Measurements from ENCODE around the gene PKD2L2.

- no peak for TF ChIP-seq ZBTB49 (tag by site-specific recombination; IDR thresholded peaks at IDR 0.05; ENCODE audit: low read depth)
- no peak for TF ChIP-seq ZNF354C (tag by site-specific recombination; IDR thresholded peaks at IDR 0.05; ENCODE audit: borderline replicate concordance, low read depth)
- TF ChIP-seq ZNF140 (tag by site-specific recombination; IDR thresholded peaks at IDR 0.05), result no peak
- no peak for TF ChIP-seq ZNF274 (IDR thresholded peaks at IDR 0.05; ENCODE audit: low read length)
- TF ChIP-seq ZNF274 (tag by site-specific recombination; IDR thresholded peaks at IDR 0.05; ENCODE audit: borderline replicate concordance), result no peak
- TF ChIP-seq ZNF830 (tag by site-specific recombination; IDR thresholded peaks at IDR 0.05; ENCODE audit: low read depth), result no peak
- TF ChIP-seq, protein P1, sequence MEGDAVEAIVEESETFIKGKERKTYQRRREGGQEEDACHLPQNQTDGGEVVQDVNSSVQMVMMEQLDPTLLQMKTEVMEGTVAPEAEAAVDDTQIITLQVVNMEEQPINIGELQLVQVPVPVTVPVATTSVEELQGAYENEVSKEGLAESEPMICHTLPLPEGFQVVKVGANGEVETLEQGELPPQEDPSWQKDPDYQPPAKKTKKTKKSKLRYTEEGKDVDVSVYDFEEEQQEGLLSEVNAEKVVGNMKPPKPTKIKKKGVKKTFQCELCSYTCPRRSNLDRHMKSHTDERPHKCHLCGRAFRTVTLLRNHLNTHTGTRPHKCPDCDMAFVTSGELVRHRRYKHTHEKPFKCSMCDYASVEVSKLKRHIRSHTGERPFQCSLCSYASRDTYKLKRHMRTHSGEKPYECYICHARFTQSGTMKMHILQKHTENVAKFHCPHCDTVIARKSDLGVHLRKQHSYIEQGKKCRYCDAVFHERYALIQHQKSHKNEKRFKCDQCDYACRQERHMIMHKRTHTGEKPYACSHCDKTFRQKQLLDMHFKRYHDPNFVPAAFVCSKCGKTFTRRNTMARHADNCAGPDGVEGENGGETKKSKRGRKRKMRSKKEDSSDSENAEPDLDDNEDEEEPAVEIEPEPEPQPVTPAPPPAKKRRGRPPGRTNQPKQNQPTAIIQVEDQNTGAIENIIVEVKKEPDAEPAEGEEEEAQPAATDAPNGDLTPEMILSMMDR (tag by site-specific recombination; IDR thresholded peaks at IDR 0.05), result no peak
- no peak for TF ChIP-seq ZNF223 (tag by site-specific recombination; IDR thresholded peaks at IDR 0.05)
- TF ChIP-seq ZNF311 (tag by site-specific recombination; IDR thresholded peaks at IDR 0.05; ENCODE audit: borderline replicate concordance), result no peak
- no peak for TF ChIP-seq KLF9 (tag by site-specific recombination; IDR thresholded peaks at IDR 0.05; ENCODE audit: low read depth)
- TF ChIP-seq, protein P2, sequence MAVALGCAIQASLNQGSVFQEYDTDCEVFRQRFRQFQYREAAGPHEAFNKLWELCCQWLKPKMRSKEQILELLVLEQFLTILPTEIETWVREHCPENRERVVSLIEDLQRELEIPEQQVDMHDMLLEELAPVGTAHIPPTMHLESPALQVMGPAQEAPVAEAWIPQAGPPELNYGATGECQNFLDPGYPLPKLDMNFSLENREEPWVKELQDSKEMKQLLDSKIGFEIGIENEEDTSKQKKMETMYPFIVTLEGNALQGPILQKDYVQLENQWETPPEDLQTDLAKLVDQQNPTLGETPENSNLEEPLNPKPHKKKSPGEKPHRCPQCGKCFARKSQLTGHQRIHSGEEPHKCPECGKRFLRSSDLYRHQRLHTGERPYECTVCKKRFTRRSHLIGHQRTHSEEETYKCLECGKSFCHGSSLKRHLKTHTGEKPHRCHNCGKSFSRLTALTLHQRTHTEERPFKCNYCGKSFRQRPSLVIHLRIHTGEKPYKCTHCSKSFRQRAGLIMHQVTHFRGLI (tag by site-specific recombination; IDR thresholded peaks at IDR 0.05), result no peak
- no peak for TF ChIP-seq ZNF561 (tag by site-specific recombination; IDR thresholded peaks at IDR 0.05; ENCODE audit: borderline replicate concordance)
- no peak for TF ChIP-seq ZNF133 (tag by site-specific recombination; IDR thresholded peaks at IDR 0.05)
- TF ChIP-seq ZNF175 (tag by site-specific recombination; IDR thresholded peaks at IDR 0.05), result no peak
Observed at GRCh38 chr5:137945825-137946224, 56.6 kb downstream of the PKD2L2 start.
